ENCODE measurements around the gene MTMR1. TPM values are rescaled to one million over a fixed set of nuclear protein-coding genes. Genes with fewer than 3 reads are reported as not detected.

The MTMR1 gene
- total RNA-seq, 4 donors from 2014 or later, result 17.3 to 26.1 (median 21.5) TPM

DNA sequence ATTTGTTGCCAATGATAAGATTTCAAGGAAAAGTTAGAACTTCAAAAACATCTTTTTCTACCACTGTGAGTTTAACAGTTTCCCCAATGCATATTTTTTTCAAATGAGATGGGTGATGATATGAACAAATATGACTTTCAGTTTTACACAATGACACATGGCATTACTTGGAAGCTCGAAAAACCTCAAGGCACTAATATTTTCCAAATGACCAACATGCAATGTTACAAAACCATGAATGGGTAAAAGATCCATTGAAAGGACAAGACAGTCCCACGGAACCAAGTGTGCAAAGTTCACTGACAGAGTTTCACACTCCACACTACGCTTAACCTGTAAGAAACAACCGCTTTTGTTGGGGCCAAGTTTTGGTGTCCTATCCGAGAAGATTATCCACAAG lies 120.7 kb downstream of the MTMR1 start:
- no peak overlapping the region for H3K4me3 ChIP-seq
- no peak for ATAC-seq
- WGBS, 2 donors (ENCODE audit: low coverage in 1 of 2), result 76 to 100% methylated on average over 2 to 5 of the region's 5 CpGs
- H3K4me1 ChIP-seq, result no peaks in the 10 kb centered on the region
- no peaks in the 10 kb centered on the region for H3K27me3 ChIP-seq
- no peak overlapping the region for H3K27ac ChIP-seq
- peaks cover 0 to 4% of the 10 kb centered on the region in 2 donors for H3K36me3 ChIP-seq
- H3K9me3 ChIP-seq, result no peaks in the 10 kb centered on the region
- TF ChIP-seq EP300 (IDR thresholded peaks at IDR 0.05) (no peak), POLR2A (IDR thresholded peaks at IDR 0.05) (no peak), POLR2AphosphoS5 (IDR thresholded peaks at IDR 0.05) (no peak)

Other genes with a start within 250 kb of the MTMR1 start
- 10 to 100 TPM; 10.5 to 32.7 (median 14.3) TPM for gene MTM1, start 124.8 kb upstream of the MTMR1 start, total RNA-seq
- 10 to 100 TPM; 56.8 to 88.6 (median 77.6) TPM for gene CD99L2, start 205.3 kb downstream of the MTMR1 start, total RNA-seq